Fibroblast of pulmonary artery (primary cell): ENCODE measurements around the gene PSMD8.
A peak's percentile ranks its signal among the peaks of the same experiment; 100 is the strongest.

Experiments used
- DNase-seq: peaks from one replicate; pipeline ENCODE4 v3.0.0-alpha.2; 2010; ENCODE audit warnings: low read depth
- H3K4me3 ChIP-seq: replicated peaks from 2 replicates; pipeline ENCODE4 v1.5.1; 2011; ENCODE audit warnings: low read depth, mild to moderate bottlenecking, control low read depth, low read length, moderate library complexity
- TF ChIP-seq, protein P1 (sequence below): IDR thresholded peaks from 2 replicates; pipeline ENCODE4 v1.5.1; 2011; ENCODE audit warnings: mild to moderate bottlenecking, control low read depth, low read length, inconsistent platforms; ENCODE audit errors: missing control alignments

The PSMD8 gene

DNA sequence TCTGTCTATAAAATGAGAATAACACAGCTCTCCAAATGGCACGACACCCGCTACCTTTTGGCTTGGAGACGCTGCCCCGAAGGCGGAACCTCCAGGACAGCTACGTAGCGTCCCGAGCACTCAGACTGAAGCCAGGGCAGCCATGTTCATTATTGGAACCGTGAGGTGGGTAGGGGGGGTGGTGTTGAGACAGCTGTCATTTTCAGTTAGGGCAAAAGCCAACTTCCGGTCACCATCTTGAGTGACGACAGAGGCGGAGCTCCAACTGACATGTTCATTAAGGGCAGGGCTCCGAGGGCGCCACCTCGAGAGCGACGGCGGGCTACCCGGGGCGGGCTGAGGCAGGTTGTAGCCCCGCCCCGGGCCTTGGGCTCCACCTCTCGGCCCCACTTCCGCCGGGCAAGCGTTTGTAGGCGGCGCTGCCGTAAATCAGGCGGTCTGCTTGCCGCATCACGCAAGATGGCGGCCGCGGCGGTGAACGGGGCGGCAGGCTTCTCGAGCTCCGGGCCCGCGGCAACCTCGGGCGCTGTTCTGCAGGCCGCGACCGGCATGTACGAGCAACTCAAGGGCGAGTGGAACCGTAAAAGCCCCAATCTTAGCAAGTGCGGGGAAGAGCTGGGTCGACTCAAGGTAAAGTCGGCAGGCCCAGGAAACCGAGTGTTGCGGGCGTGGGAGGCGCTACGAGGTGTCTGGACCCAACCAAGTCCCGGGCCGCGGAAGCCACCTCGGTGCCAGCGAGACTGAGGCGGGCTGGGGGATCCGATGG is at the start of gene PSMD8:
PSMD8 (plus strand) TSS at position 240 of the 766 bp plus-strand sequence; CDS start at position 271, 31 bp downstream.
- peak; percentile 98 for DNase-seq
- TF ChIP-seq, protein P1, sequence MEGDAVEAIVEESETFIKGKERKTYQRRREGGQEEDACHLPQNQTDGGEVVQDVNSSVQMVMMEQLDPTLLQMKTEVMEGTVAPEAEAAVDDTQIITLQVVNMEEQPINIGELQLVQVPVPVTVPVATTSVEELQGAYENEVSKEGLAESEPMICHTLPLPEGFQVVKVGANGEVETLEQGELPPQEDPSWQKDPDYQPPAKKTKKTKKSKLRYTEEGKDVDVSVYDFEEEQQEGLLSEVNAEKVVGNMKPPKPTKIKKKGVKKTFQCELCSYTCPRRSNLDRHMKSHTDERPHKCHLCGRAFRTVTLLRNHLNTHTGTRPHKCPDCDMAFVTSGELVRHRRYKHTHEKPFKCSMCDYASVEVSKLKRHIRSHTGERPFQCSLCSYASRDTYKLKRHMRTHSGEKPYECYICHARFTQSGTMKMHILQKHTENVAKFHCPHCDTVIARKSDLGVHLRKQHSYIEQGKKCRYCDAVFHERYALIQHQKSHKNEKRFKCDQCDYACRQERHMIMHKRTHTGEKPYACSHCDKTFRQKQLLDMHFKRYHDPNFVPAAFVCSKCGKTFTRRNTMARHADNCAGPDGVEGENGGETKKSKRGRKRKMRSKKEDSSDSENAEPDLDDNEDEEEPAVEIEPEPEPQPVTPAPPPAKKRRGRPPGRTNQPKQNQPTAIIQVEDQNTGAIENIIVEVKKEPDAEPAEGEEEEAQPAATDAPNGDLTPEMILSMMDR = peak; percentile 14
- peak within 1 kb of the TSS; percentile 78 for H3K4me3 ChIP-seq

DNA sequence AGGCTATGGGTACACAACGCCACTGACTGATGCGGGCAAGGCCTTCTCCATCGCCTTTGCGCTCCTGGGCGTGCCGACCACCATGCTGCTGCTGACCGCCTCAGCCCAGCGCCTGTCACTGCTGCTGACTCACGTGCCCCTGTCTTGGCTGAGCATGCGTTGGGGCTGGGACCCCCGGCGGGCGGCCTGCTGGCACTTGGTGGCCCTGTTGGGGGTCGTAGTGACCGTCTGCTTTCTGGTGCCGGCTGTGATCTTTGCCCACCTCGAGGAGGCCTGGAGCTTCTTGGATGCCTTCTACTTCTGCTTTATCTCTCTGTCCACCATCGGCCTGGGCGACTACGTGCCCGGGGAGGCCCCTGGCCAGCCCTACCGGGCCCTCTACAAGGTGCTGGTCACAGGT is 47.8 kb upstream of the PSMD8 start:
- TF ChIP-seq, protein P1 = no peak
- H3K4me3 ChIP-seq = no peak overlapping the region
- DNase-seq = no peak

DNA sequence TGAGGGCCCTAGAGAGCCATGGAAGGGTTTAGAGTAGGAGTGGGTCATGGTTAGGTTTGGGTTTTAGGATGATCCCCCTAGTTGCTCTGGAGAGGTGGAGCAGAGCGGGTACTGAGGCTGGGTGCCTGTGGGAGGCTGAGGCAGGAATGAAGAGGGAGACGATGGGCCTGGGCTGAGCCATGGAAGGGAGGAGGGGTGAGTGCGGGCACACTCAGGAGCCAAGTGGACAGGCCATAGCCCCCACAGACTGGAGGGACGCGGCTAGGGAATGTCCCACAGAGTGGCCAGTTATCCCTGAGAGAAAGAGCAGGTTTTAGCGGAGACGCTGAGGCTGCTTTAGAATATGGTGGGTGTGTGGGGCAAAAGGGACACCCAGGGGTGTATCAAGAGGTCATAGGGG is 44.7 kb upstream of the PSMD8 start:
- H3K4me3 ChIP-seq = no peak overlapping the region
- DNase-seq = no peak
- TF ChIP-seq, protein P1 = no peak

DNA sequence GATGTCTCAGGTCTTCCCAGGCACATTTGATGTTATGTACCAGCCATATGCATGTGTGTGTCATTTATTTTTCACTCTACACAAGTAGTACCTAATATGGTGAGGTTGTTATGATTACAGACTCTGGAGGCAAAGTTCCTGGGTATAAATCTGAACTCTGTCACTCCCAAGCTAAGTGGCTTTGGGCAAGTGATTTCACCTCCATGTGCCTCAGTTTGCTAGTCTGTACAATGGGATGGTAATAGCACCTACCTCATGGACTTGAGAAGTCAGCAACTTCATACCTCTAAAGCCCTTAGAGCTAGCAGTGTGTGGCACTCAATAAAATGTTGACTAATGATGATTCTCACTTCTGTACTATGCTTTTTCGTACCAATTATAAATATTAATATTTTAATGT is 42.6 kb upstream of the PSMD8 start:
- no peak overlapping the region for H3K4me3 ChIP-seq
- DNase-seq = no peak
- TF ChIP-seq, protein P1 = no peak

DNA sequence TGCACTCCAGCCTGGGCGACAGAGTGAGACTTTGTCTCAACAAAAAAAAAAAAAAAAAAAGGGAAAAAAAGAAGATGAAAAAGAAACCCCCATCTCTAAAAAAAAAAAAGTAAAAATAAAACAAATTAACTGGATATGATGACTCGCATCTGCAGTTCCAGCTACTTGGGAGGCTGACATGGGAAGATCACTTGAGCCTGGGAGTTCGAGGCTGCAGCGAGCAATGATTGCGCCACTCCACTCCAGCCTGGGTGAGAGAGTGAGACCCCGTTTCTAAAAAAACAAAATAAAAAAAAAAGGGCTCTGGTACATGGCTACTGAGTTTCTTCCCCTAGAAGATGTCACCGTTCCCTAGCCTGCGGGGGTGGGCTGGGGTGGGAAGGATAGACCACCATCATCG is 41.1 kb upstream of the PSMD8 start:
- H3K4me3 ChIP-seq = no peak overlapping the region
- DNase-seq = no peak
- TF ChIP-seq, protein P1 = no peak

DNA sequence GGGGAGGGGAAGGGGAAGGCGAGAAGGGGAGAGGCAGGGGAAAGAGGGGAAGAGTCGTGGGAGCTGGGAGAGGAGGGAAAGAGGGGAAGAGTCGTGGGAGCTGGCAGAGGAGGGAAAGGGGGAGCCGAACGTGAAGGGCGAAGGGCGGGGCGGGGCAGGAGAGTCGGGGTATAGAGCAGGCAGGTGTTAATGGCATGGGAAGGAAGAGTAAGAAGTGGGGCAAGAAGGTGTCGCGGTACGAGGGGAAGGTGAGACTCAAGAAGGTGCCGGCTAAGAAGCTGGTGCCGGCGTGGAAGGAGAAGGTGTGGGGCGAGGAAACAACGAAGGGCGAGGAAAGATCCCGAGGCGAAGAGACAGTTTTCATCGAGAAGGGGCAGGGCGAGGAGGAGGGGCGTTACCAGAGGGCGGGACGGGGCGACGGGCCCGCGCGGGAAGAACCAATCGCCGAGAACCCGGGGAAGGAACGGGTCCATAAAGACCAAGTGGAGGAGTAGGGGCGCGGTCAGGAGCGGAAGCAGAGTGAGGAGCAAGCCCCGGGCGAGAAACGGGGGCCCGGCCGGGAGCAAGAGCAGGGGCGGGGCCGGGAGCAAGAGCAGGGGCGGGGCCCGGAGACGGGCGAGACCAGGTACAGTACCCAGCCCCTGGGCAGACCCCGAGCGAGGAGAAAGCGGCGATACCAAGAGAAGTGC is 38.3 kb upstream of the PSMD8 start:
- DNase-seq = peak; percentile 95
- peak overlapping the region; percentile 72 for H3K4me3 ChIP-seq
- TF ChIP-seq, protein P1 = no peak
